IMR-90 (cell line): ENCODE data around the gene NUPR1. TPM values are rescaled to one million over a fixed set of nuclear protein-coding genes. Genes with fewer than 3 reads are reported as not detected.
A peak's percentile ranks its signal among the peaks of the same experiment; 100 is the strongest.

Source experiments
- ATAC-seq: fragments of 200-7000 bp; cut with Tn5 transposase; 2 replicates; pipeline ENCODE4 v1.9.1; 2020; ENCODE audit warnings: low read depth, mild to moderate bottlenecking, moderate library complexity
- BruUV-seq: library from RNA; stranded (reverse); fragments of 400-500 nt; replicated peaks from 2 replicates; lab custom pipeline; 2021; lab: Mats Ljungman, UMichigan
- CTCF ChIA-PET: fragments of 300-600 bp; formaldehyde crosslinking; extraction: SDS; loops from one replicate; lab custom pipeline; 2021; ENCODE audit warnings: antibody characterized with exemption; lab: Yijun Ruan, JAX
- POLR2A ChIA-PET: fragments of 300-600 bp; sonication (Branson Sonifier 250); formaldehyde crosslinking; loops from one replicate; lab custom pipeline; 2022; ENCODE audit warnings: antibody characterized with exemption; ENCODE audit not compliant: unreplicated experiment; lab: Charles Lee
- DNase-seq: peaks from one replicate; pipeline ENCODE4 v3.0.0; 2013
- H2AFZ ChIP-seq: replicated peaks from 2 replicates; pipeline ENCODE3; 2013; ENCODE audit warnings: low read length, mild to moderate bottlenecking; ENCODE audit not compliant: poor library complexity
- H2AK5ac ChIP-seq: 2 replicates; pipeline ENCODE4 v1.6.1; 2013; ENCODE audit warnings: low read depth, low read length, inconsistent platforms
- H2AK9ac ChIP-seq: replicated peaks from 2 replicates; pipeline ENCODE3; 2013; ENCODE audit warnings: mild to moderate bottlenecking, low read depth, low read length, moderate library complexity; ENCODE audit not compliant: poor library complexity
- H2BK120ac ChIP-seq: 2 replicates; pipeline ENCODE4 v1.6.1; 2013; ENCODE audit warnings: low read depth, low read length, inconsistent platforms
- H2BK15ac ChIP-seq: 3 replicates; pipeline ENCODE4 v1.6.1; 2013; ENCODE audit warnings: low read depth, low read length, inconsistent platforms
- H2BK20ac ChIP-seq: 2 replicates; pipeline ENCODE4 v1.6.1; 2013; ENCODE audit warnings: low read depth, mild to moderate bottlenecking, inconsistent platforms, low read length, moderate library complexity
- H2BK5ac ChIP-seq: 2 replicates; pipeline ENCODE4 v1.6.1; 2013; ENCODE audit warnings: mild to moderate bottlenecking, low read depth, low read length, inconsistent platforms; ENCODE audit not compliant: poor library complexity, severe bottlenecking
- H3K14ac ChIP-seq: replicated peaks from 2 replicates; pipeline ENCODE4 v1.6.1; 2013; ENCODE audit warnings: low read depth, low read length, inconsistent platforms
- H3K18ac ChIP-seq: 2 replicates; pipeline ENCODE4 v1.6.1; 2013; ENCODE audit warnings: low read depth, low read length, control low read depth
- H3K23ac ChIP-seq: 2 replicates; pipeline ENCODE4 v1.6.1; 2013; ENCODE audit warnings: low read depth, low read length, inconsistent platforms
- H3K27ac ChIP-seq: 2 replicates; pipeline ENCODE4 v1.5.1; 2013; ENCODE audit warnings: mild to moderate bottlenecking, control low read depth, low read length; ENCODE audit not compliant: insufficient read depth
- H3K27me3 ChIP-seq: 2 replicates; pipeline ENCODE4 v1.6.1; 2013; ENCODE audit warnings: low read length; ENCODE audit not compliant: control insufficient read depth, insufficient read depth
- H3K36me3 ChIP-seq: 2 replicates; pipeline ENCODE4 v1.6.1; 2013; ENCODE audit warnings: low read length, mixed read lengths; ENCODE audit not compliant: control insufficient read depth, insufficient read depth
- H3K4ac ChIP-seq: 2 replicates; pipeline ENCODE4 v1.6.1; 2013; ENCODE audit warnings: low read depth, low read length, inconsistent platforms
- H3K4me1 ChIP-seq: 2 replicates; pipeline ENCODE4 v1.6.1; 2013; ENCODE audit warnings: low read length, mixed read lengths; ENCODE audit not compliant: control insufficient read depth, insufficient read depth
- H3K4me2 ChIP-seq: 2 replicates; pipeline ENCODE4 v1.6.1; 2013; ENCODE audit warnings: low read depth, mild to moderate bottlenecking, control low read depth, low read length, moderate library complexity
- H3K4me3 ChIP-seq: 2 replicates; pipeline ENCODE4 v1.5.1; 2013; ENCODE audit warnings: low read depth, mild to moderate bottlenecking, control low read depth, low read length, moderate library complexity; ENCODE audit not compliant: insufficient read depth
- H3K56ac ChIP-seq: 2 replicates; pipeline ENCODE4 v1.6.1; 2013; ENCODE audit warnings: low read length, inconsistent platforms; ENCODE audit not compliant: insufficient read depth; ENCODE audit errors: extremely low read depth
- H3K79me1 ChIP-seq, 2 experiments: 2 replicates each; pipeline ENCODE4 v1.6.1; 2013; ENCODE audit warnings: low read length in 2 of 2, inconsistent platforms in 1 of 2, low read depth in 1 of 2
- H3K9ac ChIP-seq: 2 replicates; pipeline ENCODE4 v1.6.1; 2013; ENCODE audit warnings: low read depth, low read length, control low read depth
- H3K9me1 ChIP-seq: 2 replicates; pipeline ENCODE4 v1.6.1; 2013; ENCODE audit warnings: low read length, inconsistent platforms; ENCODE audit not compliant: insufficient read depth
- H3K9me3 ChIP-seq: 2 replicates; pipeline ENCODE4 v1.6.1; 2013; ENCODE audit warnings: low read length; ENCODE audit not compliant: control insufficient read depth, insufficient read depth
- H4K20me1 ChIP-seq: 2 replicates; pipeline ENCODE4 v1.6.1; 2013; ENCODE audit warnings: low read length, inconsistent platforms; ENCODE audit not compliant: insufficient read depth
- H4K5ac ChIP-seq: 2 replicates; pipeline ENCODE4 v1.6.1; 2013; ENCODE audit warnings: mild to moderate bottlenecking, low read depth, low read length, control low read depth
- H4K8ac ChIP-seq, 2 experiments: 2 replicates each; pipeline ENCODE4 v1.6.1; 2013; ENCODE audit warnings: low read depth in 2 of 2, low read length in 2 of 2, control low read depth in 1 of 2, inconsistent platforms in 1 of 2
- H4K91ac ChIP-seq: 2 replicates; pipeline ENCODE4 v1.6.1; 2013; ENCODE audit warnings: low read depth, low read length, inconsistent platforms; ENCODE audit not compliant: insufficient read depth
- CTCF ChIP-seq: conservative IDR thresholded peaks from 2 replicates; pipeline ENCODE4 v1.5.1; 2012; ENCODE audit warnings: mild to moderate bottlenecking, low read depth, low read length, improper control_type of control experiment
- FOS ChIP-seq: fragments of 150-350 bp; IDR thresholded peaks from 2 replicates; pipeline ENCODE4 v1.6.1; 2016; ENCODE audit warnings: low read depth, low read length
- RAD21 ChIP-seq: IDR thresholded peaks from 2 replicates; pipeline ENCODE4 v1.6.1; 2012; ENCODE audit warnings: low read length, improper control_type of control experiment
- SMC3 ChIP-seq: fragments of 150-350 bp; IDR thresholded peaks from 2 replicates; pipeline ENCODE4 v1.6.1; 2016; ENCODE audit warnings: low read depth, mild to moderate bottlenecking, antibody characterized with exemption, low read length, moderate library complexity
- WGBS, 2 experiments: methylation state at CpG; one replicate each; pipeline versions ENCODE4 v1.1.5 to v1.1.7; 2013; ENCODE audit warnings: missing lambda C conversion rate in 2 of 2; ENCODE audit not compliant: insufficient read length in 1 of 2; ENCODE audit errors: extremely low coverage in 2 of 2; 5-methylcytosine and 5-hydroxymethylcytosine counted together
- dilution Hi-C: fragments of 300-500 bp; cut with HindIII; formaldehyde crosslinking; loops from one replicate; pipeline ENCODE4 v1.14.3; 2018; ENCODE audit warnings: low sequenced_read_pairs; ENCODE audit not compliant: unreplicated experiment
- in situ Hi-C: fragments of 300-500 bp; cut with MboI; formaldehyde crosslinking; loops from 3 replicates; pipeline ENCODE4 v1.14.3; 2019; ENCODE audit warnings: low sequenced_read_pairs, inconsistent platforms, mixed read lengths
- intact Hi-C: fragments of 100-400 bp; cut with micrococcal nuclease; formaldehyde crosslinking; loops from 2 replicates; pipeline ENCODE4 v1.10.0; 2022
- polyA plus RNA-seq, 3 experiments: library from polyadenylated mRNA; depleted of rRNA; stranded (reverse); fragments of >200 nt; gene quantifications; 2 replicates each; pipeline ENCODE4 v1.2.3, GENCODE V29; 2012; ENCODE audit warnings: low replicate concordance in 1 of 3
- total RNA-seq: library from RNA; depleted of rRNA; stranded (reverse); fragments of >200 nt; gene quantifications from 2 replicates; pipeline ENCODE4 v1.2.3, GENCODE V29; 2012

Gene NUPR1
- total and polyA plus RNA-seq, 2 of the 4 experiments (the other 2 are of a cell fraction): 10.2 to 27.9 TPM

- Histone ChIP-seq H2BK15ac (no peak overlapping the region), H3K56ac (no peak overlapping the region), H3K9me1 (no peaks in the 10 kb centered on the region), H3K9me3 (no peaks in the 10 kb centered on the region), H3K23ac (no peak overlapping the region), H3K79me1 (peaks cover 2% of the 10 kb centered on the region in 2 experiments; a peak in 3 of 4 replicates), H3K36me3 (no peaks in the 10 kb centered on the region), H2BK5ac (no peak overlapping the region), H2AFZ (no peak overlapping the region), H3K4me2 (no peak overlapping the region), H3K27me3 (peaks cover 7% of the 10 kb centered on the region), H3K27ac (no peak overlapping the region), H3K18ac (no peak overlapping the region), H2AK5ac (no peak overlapping the region), H4K20me1 (peaks cover 3% of the 10 kb centered on the region; the same call in 1 of the 2 replicates), H3K4me3 (no peak overlapping the region), H3K4me1 (0 out of 2 replicates have a peak, but pooled peaks cover under 1% of the 10 kb centered on the region), H4K91ac (no peak overlapping the region), H2BK120ac (no peak overlapping the region), H2AK9ac (no peak overlapping the region), H3K9ac (no peak overlapping the region), H3K14ac (no peak overlapping the region), H4K5ac (no peak overlapping the region), H3K4ac (no peak overlapping the region), H4K8ac (no peak overlapping the region), H2BK20ac (no peak overlapping the region)
- TF ChIP-seq CTCF (peak; percentile 72), FOS (no peak), RAD21 (peak; percentile 77), SMC3 (peak; percentile 65)
- intact Hi-C loops (loop anchor here (1.0 kb wide), 1 partner anchor 228 kb away; no protein-coding TSS in a partner anchor), dilution Hi-C loops (no loop called here), in situ Hi-C loops (loop anchor here (10.0 kb wide), 1 partner anchor 225 kb away; no protein-coding TSS in a partner anchor)
- ChIA-PET CTCF (interaction anchor here (0.7 to 0.9 kb wide), 2 partner anchors 61 to 271 kb away, joined by 3 read pairs; no protein-coding TSS in a partner anchor), POLR2A (no interaction called here)
- no TSS peak for BruUV-seq
- DNase-seq (peak; percentile 53), ATAC-seq (peak; percentile 15; the same call in 1 of the 2 replicates)
- no CpG with 5 or more reads among the region's 11 CpGs for WGBS, 2 experiments
These were observed 10.6 kb upstream of the NUPR1 start for GRCh38 chr16:28549301-28549899.
